Activated CD4-positive, alpha-beta T cell treated with anti-CD3 and anti-CD28 coated beads, Interleukin-2, amount 50 U/mL, for 1 hour (primary cell): ENCODE results near the gene PDE9A.
"Not testable (repeated sequence)": the region's sequence is repeated elsewhere in the genome, so short reads cannot be mapped to it uniquely, and the experiment has no call there.

Experiments used
- DNase-seq: peaks from one replicate; pipeline ENCODE4 v3.0.0-alpha.2; 2020

PDE9A gene

GRCh38 chr21:42624936-42625335 is 28.5 kb upstream of the PDE9A start:
- DNase-seq, result no peak

- no peak for DNase-seq
Observed at GRCh38 chr21:42626171-42626570, 27.2 kb upstream of the PDE9A start.

- no peak for DNase-seq
Observed at GRCh38 chr21:42627527-42628289, 25.7 kb upstream of the PDE9A start.

GRCh38 chr21:42628466-42629061 is 24.9 kb upstream of the PDE9A start:
- not testable (repeated sequence) for DNase-seq

GRCh38 chr21:42629933-42630589 is 23.4 kb upstream of the PDE9A start:
- no peak for DNase-seq

GRCh38 chr21:42630626-42631025 is 22.8 kb upstream of the PDE9A start:
- DNase-seq, result no peak

- no peak for DNase-seq
Observed at GRCh38 chr21:42631142-42631541, 22.3 kb upstream of the PDE9A start.

GRCh38 chr21:42632336-42632751 is 21.1 kb upstream of the PDE9A start:
- no peak for DNase-seq

- DNase-seq, result no peak
Observed at GRCh38 chr21:42632771-42633690, 20.4 kb upstream of the PDE9A start.

GRCh38 chr21:42633858-42634257 is 19.6 kb upstream of the PDE9A start:
- DNase-seq, result no peak

- no peak for DNase-seq
Observed at GRCh38 chr21:42635848-42636519, 17.4 kb upstream of the PDE9A start.

- no peak for DNase-seq
Observed at GRCh38 chr21:42636520-42637266, 16.7 kb upstream of the PDE9A start.

GRCh38 chr21:42637267-42638041 is 16.0 kb upstream of the PDE9A start:
- no peak for DNase-seq

GRCh38 chr21:42638266-42638863 is 15.1 kb upstream of the PDE9A start:
- no peak for DNase-seq

GRCh38 chr21:42639646-42640152 is 13.7 kb upstream of the PDE9A start:
- DNase-seq, result no peak

GRCh38 chr21:42640486-42640885 is 12.9 kb upstream of the PDE9A start:
- no peak for DNase-seq

GRCh38 chr21:42641311-42642218 is 11.9 kb upstream of the PDE9A start:
- no peak for DNase-seq

GRCh38 chr21:42642219-42642745 is 11.1 kb upstream of the PDE9A start:
- no peak for DNase-seq
